ENCODE data around the gene CDY2A. TPM values are rescaled to one million over a fixed set of nuclear protein-coding genes. Genes with fewer than 3 reads are reported as not detected.
"Not testable (repeated sequence)": the region's sequence is repeated elsewhere in the genome, so short reads cannot be mapped to it uniquely, and the experiment has no call there.

The CDY2A gene, protein sequence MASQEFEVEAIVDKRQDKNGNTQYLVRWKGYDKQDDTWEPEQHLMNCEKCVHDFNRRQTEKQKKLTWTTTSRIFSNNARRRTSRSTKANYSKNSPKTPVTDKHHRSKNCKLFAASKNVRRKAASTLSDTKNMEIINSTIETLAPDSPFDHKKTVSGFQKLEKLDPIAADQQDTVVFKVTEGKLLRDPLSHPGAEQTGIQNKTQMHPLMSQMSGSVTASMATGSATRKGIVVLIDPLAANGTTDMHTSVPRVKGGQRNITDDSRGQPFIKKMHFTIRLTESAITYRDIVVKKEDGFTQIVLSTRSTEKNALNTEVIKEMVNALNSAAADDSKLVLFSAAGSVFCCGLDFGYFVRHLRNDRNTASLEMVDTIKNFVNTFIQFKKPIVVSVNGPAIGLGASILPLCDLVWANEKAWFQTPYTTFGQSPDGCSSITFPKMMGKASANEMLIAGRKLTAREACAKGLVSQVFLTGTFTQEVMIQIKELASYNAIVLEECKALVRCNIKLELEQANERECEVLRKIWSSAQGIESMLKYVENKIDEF
- total RNA-seq: not detected

DNA sequence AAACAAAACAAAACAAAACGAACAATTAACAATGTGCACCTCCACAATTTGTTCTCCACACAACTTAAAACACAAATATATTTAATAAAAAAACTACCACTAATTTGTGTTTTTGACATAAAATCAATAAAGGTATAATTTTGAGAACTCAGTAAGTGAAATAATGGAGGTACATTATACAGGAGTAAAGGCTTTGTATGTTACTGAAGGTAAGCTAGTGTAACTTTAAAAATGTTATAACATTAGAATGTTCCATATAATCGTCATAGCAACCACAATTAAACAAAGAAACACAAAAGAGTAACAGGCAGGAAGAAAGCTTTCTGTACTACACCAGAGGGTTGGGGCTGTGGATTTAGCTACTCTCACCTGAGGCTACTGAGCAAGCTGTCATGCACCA, at the start of gene CDY2A:
Gene CDY2A, plus strand, starts transcription at position 301 of the 400 bp plus-strand sequence. CDS start 328 bp downstream, outside the sequence.
- WGBS, 2 donors (ENCODE audit: low coverage in 1 of 2): no CpG with 5 or more reads among the region's 2 CpGs
- intact Hi-C loops (cut with DNase I; ENCODE audit: low total_unique reads); H3K27me3 ChIP-seq; DNase-seq; H3K4me1 ChIP-seq; H3K9me3 ChIP-seq; H3K36me3 ChIP-seq; H3K27ac ChIP-seq; in situ Hi-C loops (cut with MboI; ENCODE audit: low pct_ligation_motif_present in 1 of 4, low pct_unique_long_range_greater_than_20kb in 1 of 4, low sequenced_read_pairs in 3 of 4); H3K4me3 ChIP-seq: not testable (repeated sequence)

DNA sequence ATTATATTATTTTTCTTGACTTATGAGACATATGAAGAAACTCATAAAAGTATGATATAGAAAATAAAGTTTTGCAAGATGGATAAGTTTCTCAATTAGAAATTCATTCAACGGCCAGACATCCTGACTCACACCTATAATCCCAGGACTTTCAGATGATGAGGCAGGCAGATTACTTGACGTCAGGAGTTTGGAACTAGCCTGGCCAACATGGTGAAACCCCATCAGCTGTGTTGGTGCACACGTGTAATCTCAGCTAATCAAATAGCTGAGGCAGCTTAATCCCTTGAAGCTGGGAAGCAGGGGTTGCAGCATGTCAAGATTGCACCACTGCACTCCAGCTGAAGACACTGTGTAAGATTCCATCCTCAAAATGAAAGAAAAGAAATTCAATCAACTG, 28.0 kb upstream of the CDY2A start:
- DNase-seq; in situ Hi-C loops (cut with MboI; ENCODE audit: low pct_ligation_motif_present in 1 of 4, low pct_unique_long_range_greater_than_20kb in 1 of 4, low sequenced_read_pairs in 3 of 4); intact Hi-C loops (cut with DNase I; ENCODE audit: low total_unique reads); H3K36me3 ChIP-seq; H3K4me3 ChIP-seq; H3K27ac ChIP-seq; H3K9me3 ChIP-seq; H3K27me3 ChIP-seq; H3K4me1 ChIP-seq: not testable (repeated sequence)
- no CpG with 5 or more reads among the region's 3 CpGs for WGBS, 2 donors (ENCODE audit: low coverage in 1 of 2)

DNA sequence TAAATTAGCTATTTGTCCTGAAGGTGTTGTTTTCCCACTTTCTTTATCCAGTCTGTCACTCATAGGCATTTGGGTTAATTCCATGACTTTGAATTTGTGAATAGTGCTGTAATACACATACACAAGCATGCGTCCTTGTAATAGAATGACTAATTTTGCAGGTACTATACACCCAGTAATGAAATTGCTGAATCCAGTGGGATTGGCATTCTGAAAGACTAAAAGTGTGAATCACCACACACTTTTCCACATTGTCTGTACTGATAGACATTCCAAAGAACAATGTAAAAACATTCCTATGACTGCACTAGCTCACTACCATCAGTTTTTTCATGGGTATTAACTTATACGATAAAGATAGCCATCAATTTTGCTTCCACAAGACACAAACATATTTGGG, 27.3 kb upstream of the CDY2A start:
- H3K27me3 ChIP-seq; H3K4me3 ChIP-seq; H3K36me3 ChIP-seq; H3K27ac ChIP-seq; H3K4me1 ChIP-seq; in situ Hi-C loops (cut with MboI; ENCODE audit: low pct_ligation_motif_present in 1 of 4, low pct_unique_long_range_greater_than_20kb in 1 of 4, low sequenced_read_pairs in 3 of 4); intact Hi-C loops (cut with DNase I; ENCODE audit: low total_unique reads); DNase-seq; H3K9me3 ChIP-seq: not testable (repeated sequence)
- WGBS, 2 donors (ENCODE audit: low coverage in 1 of 2): no CpG with 5 or more reads among the region's 2 CpGs

DNA sequence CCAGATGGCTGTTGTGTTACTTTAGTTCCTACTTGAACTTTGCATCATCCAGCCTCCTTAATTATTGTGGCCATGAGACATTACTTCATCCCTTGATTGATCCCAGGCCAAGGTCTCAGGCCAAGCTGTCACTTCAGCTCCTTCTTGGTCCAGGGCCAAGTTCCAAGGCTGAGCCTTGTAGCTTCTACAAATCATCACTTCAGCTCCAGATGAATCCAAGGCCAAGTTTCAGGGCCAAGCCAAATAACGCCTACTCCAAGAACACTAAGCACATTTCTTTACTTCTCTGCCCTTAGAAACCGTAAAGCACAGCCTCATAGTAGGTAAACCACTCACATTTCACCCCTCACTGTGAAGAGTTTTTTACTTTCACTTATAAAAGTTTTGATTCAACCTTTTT, 1.7 kb upstream of the CDY2A start:
- H3K27me3 ChIP-seq; DNase-seq; intact Hi-C loops (cut with DNase I; ENCODE audit: low total_unique reads); H3K4me1 ChIP-seq; in situ Hi-C loops (cut with MboI; ENCODE audit: low pct_ligation_motif_present in 1 of 4, low pct_unique_long_range_greater_than_20kb in 1 of 4, low sequenced_read_pairs in 3 of 4); H3K36me3 ChIP-seq; H3K4me3 ChIP-seq; H3K27ac ChIP-seq; H3K9me3 ChIP-seq: not testable (repeated sequence)
- no CpG with 5 or more reads among the region's 2 CpGs for WGBS, 2 donors (ENCODE audit: low coverage in 1 of 2)

DNA sequence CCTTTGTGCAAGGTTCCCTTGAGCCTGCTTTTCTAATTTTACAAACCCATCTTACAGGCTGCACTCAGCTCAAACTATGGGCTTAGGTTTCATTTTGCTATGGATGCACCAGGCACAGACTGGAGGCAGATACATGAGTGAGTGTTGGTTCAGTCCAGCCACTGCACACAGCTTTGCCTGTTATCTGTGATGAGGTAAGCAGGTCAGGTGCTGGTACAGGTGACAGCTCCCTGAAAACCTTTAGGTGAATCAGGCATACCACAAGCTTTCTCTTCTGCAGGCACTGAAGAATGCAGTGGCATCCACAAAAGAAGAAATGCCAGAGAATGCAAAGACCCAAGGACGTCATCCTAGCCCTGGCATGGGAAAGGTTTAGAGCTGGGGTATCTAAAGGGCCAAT, 3.3 kb downstream of the CDY2A start:
- H3K27ac ChIP-seq; H3K4me1 ChIP-seq; H3K27me3 ChIP-seq; H3K36me3 ChIP-seq; H3K9me3 ChIP-seq; in situ Hi-C loops (cut with MboI; ENCODE audit: low pct_ligation_motif_present in 1 of 4, low pct_unique_long_range_greater_than_20kb in 1 of 4, low sequenced_read_pairs in 3 of 4); DNase-seq; intact Hi-C loops (cut with DNase I; ENCODE audit: low total_unique reads); H3K4me3 ChIP-seq: not testable (repeated sequence)
- WGBS, 2 donors (ENCODE audit: low coverage in 1 of 2): no CpG with 5 or more reads among the region's 1 CpG

DNA sequence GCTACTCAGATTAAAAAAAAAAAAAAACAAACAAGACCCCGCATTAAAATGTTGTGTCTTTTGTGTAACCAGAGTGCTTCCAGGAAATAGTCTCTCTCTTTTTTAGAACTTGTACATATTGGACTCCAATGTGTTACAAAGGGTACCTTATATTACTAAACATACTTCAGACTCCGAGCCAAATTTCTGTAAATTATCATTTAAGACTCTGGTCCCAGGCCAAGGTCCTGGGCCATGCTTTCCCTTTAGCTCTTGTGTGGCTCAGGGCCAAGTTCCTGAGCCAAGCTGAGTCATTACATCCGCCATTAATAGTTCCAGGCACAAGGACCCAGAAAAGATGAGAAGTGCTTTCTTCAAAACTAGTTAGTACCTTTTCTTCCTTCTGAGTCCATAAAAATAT, 4.6 kb downstream of the CDY2A start:
- not testable (repeated sequence) for DNase-seq
- WGBS, 2 donors (ENCODE audit: low coverage in 1 of 2): no CpG with 5 or more reads among the region's 3 CpGs

DNA sequence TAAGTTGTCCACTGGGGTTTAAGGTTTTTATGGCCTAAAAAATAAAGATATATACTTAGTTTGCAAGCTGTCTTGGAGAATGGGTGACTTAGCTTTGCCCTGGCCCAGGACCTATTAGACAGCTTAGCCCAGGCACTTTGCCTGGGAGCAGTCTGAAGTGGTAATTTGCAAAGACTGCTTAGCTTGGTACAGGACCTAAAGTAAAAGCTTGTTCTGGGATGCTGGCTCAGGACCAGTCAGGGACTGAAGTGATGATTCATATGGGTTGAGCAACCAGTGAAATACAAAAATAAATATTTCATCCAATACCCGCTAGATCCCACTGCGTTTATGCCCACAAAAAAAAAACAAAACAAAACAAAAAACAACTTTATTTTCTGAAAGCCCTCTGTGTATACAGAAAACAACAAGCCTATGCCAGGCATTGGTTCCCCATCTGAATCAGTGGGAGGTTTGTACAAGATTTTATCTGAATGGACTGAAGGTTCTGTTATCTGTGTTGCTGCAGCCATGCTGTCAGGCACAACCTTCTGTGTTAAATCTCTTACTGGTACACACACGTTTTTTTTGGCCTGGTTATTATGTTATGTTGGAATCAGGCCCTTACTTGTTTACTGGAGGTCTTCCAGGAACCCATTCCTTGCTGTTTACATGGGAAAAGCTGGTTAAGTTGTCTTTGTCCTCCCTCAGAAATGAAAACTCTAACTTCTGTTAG, 8.7 kb downstream of the CDY2A start:
- intact Hi-C loops (cut with DNase I; ENCODE audit: low total_unique reads); H3K4me3 ChIP-seq: not testable (repeated sequence)

More for the DNA sequence above, 4.6 kb downstream of the CDY2A start:
- H3K4me1 ChIP-seq; in situ Hi-C loops (cut with MboI; ENCODE audit: low pct_ligation_motif_present in 1 of 4, low pct_unique_long_range_greater_than_20kb in 1 of 4, low sequenced_read_pairs in 3 of 4); H3K27ac ChIP-seq; intact Hi-C loops (cut with DNase I; ENCODE audit: low total_unique reads); H3K4me3 ChIP-seq; H3K9me3 ChIP-seq; H3K36me3 ChIP-seq; H3K27me3 ChIP-seq: not testable (repeated sequence)

DNA sequence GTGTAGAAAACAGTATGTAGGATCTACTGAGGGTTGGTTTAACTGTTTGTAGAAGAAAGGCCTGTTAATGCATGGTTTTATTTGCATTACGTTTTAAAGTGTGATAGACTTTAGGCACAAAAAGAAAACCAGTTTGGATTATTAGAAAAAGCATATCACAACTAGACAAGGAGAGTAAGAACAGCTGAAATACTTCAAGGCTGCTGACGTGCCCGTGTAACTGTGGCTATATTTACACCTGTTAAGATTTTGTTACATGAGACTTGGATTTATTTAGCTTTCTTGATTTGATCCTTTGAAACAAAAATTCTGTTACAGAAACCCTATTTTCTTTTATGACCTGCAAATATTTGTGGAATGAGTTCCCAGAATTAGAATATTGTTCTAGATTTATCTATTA, 9.3 kb downstream of the CDY2A start:
- H3K36me3 ChIP-seq; H3K27ac ChIP-seq; H3K4me3 ChIP-seq; H3K4me1 ChIP-seq; DNase-seq; intact Hi-C loops (cut with DNase I; ENCODE audit: low total_unique reads); H3K27me3 ChIP-seq; in situ Hi-C loops (cut with MboI; ENCODE audit: low pct_ligation_motif_present in 1 of 4, low pct_unique_long_range_greater_than_20kb in 1 of 4, low sequenced_read_pairs in 3 of 4); H3K9me3 ChIP-seq: not testable (repeated sequence)
- no CpG with 5 or more reads among the region's 3 CpGs for WGBS, 2 donors (ENCODE audit: low coverage in 1 of 2)

More for the DNA sequence above, 8.7 kb downstream of the CDY2A start:
- H3K4me1 ChIP-seq; DNase-seq; H3K36me3 ChIP-seq; H3K9me3 ChIP-seq; H3K27me3 ChIP-seq; in situ Hi-C loops (cut with MboI; ENCODE audit: low pct_ligation_motif_present in 1 of 4, low pct_unique_long_range_greater_than_20kb in 1 of 4, low sequenced_read_pairs in 3 of 4); H3K27ac ChIP-seq: not testable (repeated sequence)
- no CpG with 5 or more reads among the region's 3 CpGs for WGBS, 2 donors (ENCODE audit: low coverage in 1 of 2)

DNA sequence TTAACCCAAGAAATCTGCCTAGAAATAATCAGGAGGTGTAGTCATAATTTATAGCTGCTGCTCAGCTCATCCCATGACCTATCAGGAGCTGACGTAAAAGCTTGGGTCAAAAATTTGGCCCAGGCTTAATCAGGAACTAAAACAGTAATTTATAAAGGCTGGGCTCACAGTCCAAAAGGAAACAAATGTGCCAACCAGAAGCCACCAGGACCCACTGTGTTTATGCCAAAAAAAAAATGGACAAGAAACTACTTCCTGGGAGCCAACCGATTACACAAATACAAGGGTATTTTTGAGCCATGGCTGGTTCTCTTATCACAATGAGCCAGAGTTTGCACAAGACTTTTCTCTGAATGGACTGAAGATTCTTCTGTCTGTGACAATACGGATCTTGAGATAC, 19.4 kb downstream of the CDY2A start:
- H3K36me3 ChIP-seq; H3K9me3 ChIP-seq; DNase-seq; H3K27ac ChIP-seq; in situ Hi-C loops (cut with MboI; ENCODE audit: low pct_ligation_motif_present in 1 of 4, low pct_unique_long_range_greater_than_20kb in 1 of 4, low sequenced_read_pairs in 3 of 4); H3K4me3 ChIP-seq; intact Hi-C loops (cut with DNase I; ENCODE audit: low total_unique reads); H3K4me1 ChIP-seq; H3K27me3 ChIP-seq: not testable (repeated sequence)
- WGBS, 2 donors (ENCODE audit: low coverage in 1 of 2): no CpG with 5 or more reads among the region's 3 CpGs

DNA sequence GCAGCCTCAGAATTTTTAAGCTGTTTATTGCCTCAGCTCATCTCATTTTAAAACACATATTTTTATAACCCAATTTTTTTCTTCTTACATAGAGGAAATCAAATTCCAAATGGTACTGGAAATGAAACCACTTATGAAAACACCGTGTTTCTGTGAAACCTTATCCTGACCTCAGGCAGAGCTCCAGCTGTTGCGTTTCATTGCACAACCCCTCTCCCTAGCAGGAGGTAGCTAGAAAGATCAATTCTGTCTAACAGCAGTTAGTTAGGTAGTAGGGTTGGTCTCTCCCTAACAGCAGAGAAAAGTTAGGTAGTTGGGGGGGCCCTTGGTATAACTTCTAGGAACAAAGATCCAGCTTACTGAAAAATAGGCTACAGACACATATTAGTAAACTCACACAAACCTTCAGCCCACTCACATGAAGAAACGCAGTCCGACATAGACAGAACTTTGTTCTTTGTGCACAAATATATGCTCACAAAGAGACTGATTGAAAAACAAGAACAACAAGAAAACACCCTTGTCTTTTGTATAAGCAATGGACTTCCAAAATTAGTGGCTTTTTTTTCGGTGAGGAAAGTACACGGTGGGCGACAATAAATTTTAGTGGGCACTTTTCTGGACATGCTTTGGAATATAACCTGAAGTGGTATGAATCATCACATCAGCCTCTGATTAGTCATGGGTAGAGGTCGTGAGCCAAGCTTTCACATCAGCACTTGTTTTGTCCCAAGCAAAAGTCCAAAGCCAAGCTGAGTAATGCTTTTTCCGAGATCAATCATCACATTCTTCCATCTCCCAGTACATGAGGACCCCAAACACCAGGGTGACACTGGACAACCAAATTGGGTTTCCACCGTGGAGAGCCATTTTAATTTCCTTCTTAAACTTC, 22.8 kb downstream of the CDY2A start:
- H3K9me3 ChIP-seq; H3K36me3 ChIP-seq; H3K4me1 ChIP-seq; DNase-seq; in situ Hi-C loops (cut with MboI; ENCODE audit: low pct_ligation_motif_present in 1 of 4, low pct_unique_long_range_greater_than_20kb in 1 of 4, low sequenced_read_pairs in 3 of 4); H3K4me3 ChIP-seq; intact Hi-C loops (cut with DNase I; ENCODE audit: low total_unique reads); H3K27me3 ChIP-seq; H3K27ac ChIP-seq: not testable (repeated sequence)
- no CpG with 5 or more reads among the region's 10 CpGs for WGBS, 2 donors (ENCODE audit: low coverage in 1 of 2)
